Activated effector memory CD4-positive, alpha-beta T cell treated with anti-CD3 and anti-CD28 coated beads, Interleukin-2, amount 50 U/mL, for 16 hours (primary cell): Measurements from ENCODE around the gene SCTR.

Source experiments
- DNase-seq: peaks from one replicate; pipeline ENCODE4 v3.0.0-alpha.2; 2020

The SCTR gene

DNA sequence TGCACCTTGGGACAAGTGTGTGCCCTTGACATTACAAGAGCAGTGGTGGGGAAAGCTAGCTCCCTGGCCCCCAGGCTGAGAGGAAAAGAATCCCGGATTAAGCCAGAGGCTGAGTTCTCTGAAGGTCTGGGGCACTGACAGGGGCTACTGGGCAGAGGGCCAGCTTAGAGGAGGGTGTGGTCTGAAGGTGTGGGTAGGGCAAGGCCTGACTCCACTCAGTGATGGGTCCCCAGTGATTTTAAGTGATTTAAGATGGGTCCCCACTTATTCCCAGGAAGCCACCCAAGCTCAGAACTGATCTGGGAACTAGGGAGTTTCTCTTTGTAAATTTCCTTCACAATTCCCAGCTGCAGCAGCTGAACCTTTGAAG, 83.8 kb downstream of the SCTR start:
- DNase-seq: no peak

GRCh38 chr2:119439574-119440500, 84.4 kb downstream of the SCTR start:
- DNase-seq: peak; percentile 50

GRCh38 chr2:119438726-119439284, 85.5 kb downstream of the SCTR start:
- DNase-seq: peak; percentile 22

- peak; percentile 25 for DNase-seq
These were observed 86.1 kb downstream of the SCTR start for GRCh38 chr2:119438128-119438656.

DNA sequence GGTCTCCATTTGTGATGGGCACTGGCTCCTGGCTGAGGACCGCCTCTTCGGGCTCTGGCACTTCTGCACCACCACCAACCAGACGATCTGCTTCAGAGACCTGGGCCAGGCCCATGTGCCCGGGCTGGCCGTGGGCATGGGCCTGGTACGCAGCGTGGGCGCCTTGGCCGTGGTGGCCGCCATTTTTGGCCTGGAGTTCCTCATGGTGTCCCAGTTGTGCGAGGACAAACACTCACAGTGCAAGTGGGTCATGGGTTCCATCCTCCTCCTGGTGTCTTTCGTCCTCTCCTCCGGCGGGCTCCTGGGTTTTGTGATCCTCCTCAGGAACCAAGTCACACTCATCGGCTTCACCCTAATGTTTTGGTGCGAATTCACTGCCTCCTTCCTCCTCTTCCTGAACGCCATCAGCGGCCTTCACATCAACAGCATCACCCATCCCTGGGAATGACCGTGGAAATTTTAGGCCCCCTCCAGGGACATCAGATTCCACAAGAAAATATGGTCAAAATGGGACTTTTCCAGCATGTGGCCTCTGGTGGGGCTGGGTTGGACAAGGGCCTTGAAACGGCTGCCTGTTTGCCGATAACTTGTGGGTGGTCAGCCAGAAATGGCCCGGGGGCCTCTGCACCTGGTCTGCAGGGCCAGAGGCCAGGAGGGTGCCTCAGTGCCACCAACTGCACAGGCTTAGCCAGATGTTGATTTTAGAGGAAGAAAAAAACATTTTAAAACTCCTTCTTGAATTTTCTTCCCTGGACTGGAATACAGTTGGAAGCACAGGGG, 87.1 kb downstream of the SCTR start:
- peak; percentile 34 for DNase-seq

DNA sequence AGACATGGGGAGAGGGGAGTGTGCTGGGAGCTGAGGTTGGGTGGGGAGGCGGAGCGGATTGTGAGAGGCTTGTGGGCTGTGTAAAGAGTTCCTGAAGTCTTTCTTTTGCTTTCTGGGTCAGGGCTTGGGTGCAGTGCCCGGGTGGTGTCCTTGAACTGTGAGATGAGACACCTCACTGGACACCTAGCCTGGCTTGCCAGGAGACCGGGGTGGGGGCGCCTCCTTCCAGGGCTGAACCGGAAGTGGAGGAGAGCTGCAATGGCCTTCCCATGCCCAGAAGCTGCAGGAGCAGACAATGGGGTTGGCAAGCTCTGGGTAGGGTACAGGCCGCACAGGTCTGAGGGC, 88.4 kb downstream of the SCTR start:
- DNase-seq: peak; percentile 44

DNA sequence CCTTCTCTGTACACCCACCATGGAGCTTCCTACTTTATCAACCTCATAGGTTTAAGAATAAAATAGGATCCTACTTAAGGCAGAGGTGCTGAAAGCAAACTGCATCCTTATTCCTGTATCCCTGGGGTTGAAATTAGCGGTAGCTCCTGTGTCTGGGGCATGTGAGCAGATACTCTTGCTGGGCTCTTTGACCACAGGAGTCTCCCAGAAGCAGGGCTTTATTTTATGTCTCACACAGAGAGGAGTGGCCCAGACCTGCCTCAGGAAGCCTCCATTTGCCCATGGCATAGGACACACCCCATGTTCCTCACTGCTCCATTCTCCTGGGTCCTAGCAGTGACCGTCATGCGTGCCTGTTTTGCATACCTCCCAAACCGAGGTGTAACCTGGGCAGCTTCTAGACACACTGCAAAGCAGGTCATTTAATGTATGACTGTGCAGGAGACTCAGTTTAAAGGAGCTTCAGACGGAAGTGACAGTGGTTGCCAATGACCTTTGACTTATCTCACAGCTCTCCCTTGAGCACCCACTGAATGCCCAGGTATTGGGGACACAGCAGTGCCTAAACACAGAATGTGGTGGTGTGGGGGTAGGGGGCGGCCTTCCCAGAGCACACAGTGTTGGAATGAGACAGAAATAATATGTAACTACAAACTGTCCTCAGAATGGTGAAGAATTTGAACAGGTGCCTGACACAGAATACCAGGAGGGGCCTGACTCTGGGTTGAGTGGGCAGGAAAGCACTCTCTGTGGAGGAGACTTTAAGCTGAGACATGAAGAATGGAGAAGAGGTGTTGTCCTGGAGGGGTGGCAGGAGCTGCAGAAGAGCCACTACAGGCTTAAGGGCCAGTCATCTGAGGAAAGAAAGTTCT, 89.0 kb downstream of the SCTR start:
- DNase-seq: peak; percentile 22

DNA sequence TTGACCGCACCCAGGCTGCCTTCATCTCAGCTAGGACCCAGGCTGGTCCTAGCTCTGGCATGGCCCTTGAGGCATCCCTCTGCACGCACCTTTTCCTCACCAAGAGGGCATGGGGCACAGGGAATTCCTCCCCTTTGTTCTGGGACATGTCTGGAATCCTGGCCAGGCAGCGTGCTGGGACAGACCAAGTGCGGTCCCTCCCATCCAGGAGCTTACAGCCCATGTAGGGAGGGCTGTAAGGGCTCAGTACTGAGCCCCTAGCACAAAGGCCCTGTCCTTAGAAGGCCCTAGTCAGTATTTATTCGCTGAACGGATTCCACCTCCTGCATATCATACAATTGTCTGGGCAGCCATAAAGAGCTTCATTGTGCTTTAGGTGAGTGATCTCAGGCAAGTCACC, 89.6 kb downstream of the SCTR start:
- DNase-seq: no peak

GRCh38 chr2:119433636-119434327, 90.5 kb downstream of the SCTR start:
- no peak for DNase-seq

- no peak for DNase-seq
These were observed 91.3 kb downstream of the SCTR start for GRCh38 chr2:119432851-119433522.

GRCh38 chr2:119431976-119432850, 92.1 kb downstream of the SCTR start:
- no peak for DNase-seq

- no peak for DNase-seq
These were observed 92.9 kb downstream of the SCTR start, which contains the start of gene TMEM37 for GRCh38 chr2:119431155-119431975. TSS of gene TMEM37 (plus strand) at chr2:119431854. CDS start at chr2:119431904, 50 bp downstream.

GRCh38 chr2:119430023-119430498, 94.2 kb downstream of the SCTR start:
- DNase-seq: peak; percentile 44

- peak; percentile 13 for DNase-seq
These were observed 94.9 kb downstream of the SCTR start for GRCh38 chr2:119429225-119429981.

DNA sequence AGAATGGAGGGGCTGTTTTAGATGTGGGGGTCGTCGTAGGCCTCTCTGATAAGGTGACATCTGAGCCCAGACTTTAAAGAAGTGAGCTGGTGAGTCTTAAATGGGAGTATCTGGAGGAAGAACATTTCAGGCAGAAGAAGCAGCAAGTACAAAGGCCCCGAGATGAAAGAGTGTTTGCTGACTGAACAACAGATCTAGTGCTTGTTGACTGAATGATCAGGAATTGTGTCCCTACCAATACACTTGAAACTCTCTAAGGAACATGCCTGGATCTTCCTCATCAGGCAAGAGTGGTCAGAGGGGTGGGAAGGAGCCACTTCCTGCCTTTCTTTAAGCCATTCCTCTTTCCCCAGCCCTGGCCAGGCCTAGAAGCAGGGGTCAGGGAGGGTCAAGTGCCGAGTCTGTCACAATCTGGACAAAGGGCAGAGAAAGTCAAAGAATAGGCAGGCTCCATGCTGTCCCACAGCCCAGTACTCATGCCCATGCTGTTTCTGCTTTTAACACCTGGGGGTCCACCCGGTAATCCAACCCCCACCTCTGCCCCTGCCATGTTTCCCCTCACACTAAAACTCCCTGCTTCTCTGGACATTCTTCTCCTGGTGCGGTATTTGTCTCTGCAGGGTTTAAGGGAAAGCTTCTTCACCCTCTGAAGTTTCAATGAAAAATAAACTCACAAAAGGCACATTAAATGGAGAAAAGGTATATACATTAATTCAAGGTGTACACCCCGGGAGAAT, 95.6 kb downstream of the SCTR start:
- peak; percentile 19 for DNase-seq

GRCh38 chr2:119427756-119428155, 96.5 kb downstream of the SCTR start:
- DNase-seq: peak; percentile 30

DNA sequence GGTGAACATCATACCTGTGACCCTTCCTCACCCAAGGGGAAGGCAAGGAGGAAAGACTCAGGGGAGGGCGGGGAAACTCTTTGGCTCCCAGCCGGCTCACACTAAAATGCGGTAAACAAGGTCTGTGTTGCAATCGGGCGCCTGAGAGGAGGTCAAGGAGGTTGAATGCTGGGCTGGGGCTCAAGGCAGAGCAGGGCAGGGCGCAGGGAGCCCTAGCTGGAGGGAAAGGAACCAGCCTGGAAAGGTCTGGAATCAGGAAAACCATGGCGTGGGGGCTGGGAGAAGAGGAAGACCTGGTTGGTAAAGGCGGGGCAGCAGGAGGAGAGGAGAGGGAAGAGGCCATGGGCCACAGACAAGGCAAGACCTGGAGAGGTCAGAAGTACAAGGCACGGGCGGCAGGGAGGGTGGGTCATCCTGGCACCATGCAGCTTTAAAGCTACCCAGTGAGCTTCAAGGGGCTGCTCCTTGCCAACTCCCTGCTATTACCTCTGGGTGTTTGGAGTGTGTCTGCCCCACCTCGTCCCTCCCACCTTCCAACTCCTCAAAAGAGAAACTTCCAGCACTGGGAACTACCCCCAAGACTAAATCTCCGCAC, 97.4 kb downstream of the SCTR start:
- no peak for DNase-seq
